ENCODE measurements around the gene EEF2. TPM values are rescaled to one million over a fixed set of nuclear protein-coding genes. Genes with fewer than 3 reads are reported as not detected.
A peak's percentile ranks its signal among the peaks of the same experiment; 100 is the strongest.
"Not testable (repeated sequence)": the region's sequence is repeated elsewhere in the genome, so short reads cannot be mapped to it uniquely, and the experiment has no call there.

Gene EEF2
- total RNA-seq, 1 donor from 2014 or later, result 1,288 TPM

GRCh38 chr19:4007021-4007835 lies 22.0 kb upstream of the EEF2 start, which contains the start of gene PIAS4:
Gene PIAS4, plus strand, starts transcription at chr19:4007736. Its CDS starts 25 bp downstream, at chr19:4007761.
- Histone ChIP-seq H3K4me1 (peaks cover 13% of the 10 kb centered on the region), H2AFZ (replicated peaks) (peak within 1 kb of the TSS; percentile 71), H3K79me2 (ENCODE audit: low read depth) (peaks cover 54% of the 10 kb centered on the region), H3K27ac (no peak within 1 kb of the TSS), H4K20me1 (ENCODE audit: low read depth) (peaks cover 40% of the 10 kb centered on the region), H3K4me3 (peak within 1 kb of the TSS; percentile 87), H3K9ac (peak within 1 kb of the TSS; percentile 87), H3K36me3 (no peaks in the 10 kb centered on the region), H3K27me3 (no peaks in the 10 kb centered on the region), H3K9me3 (ENCODE audit: low read depth) (no peaks in the 10 kb centered on the region), H3F3A (ENCODE audit: low read depth) (peaks cover 10% of the 10 kb centered on the region), H3K4me2 (peak within 1 kb of the TSS; percentile 90)
- no peaks in the 10 kb centered on the region for H3K9me3 Mint-ChIP-seq
- peaks cover 10% of the 10 kb centered on the region for H3K27me3 Mint-ChIP-seq (ENCODE audit: insufficient read depth, low read depth)
- peaks cover 20% of the 10 kb centered on the region for H3K4me1 Mint-ChIP-seq
- peak within 1 kb of the TSS; percentile 90 for H3K4me3 Mint-ChIP-seq
- DNase-seq (ENCODE audit: low spot score), result peak; percentile 100
- TF ChIP-seq EZH2phosphoT487 (IDR thresholded peaks at IDR 0.05), result no peak
- peak; percentile 20 for TF ChIP-seq CTCF (IDR thresholded peaks at IDR 0.05)
- peaks cover 1% of the 10 kb centered on the region for H3K36me3 Mint-ChIP-seq
- peak within 1 kb of the TSS; percentile 40 for H3K27ac Mint-ChIP-seq

- H3K27ac Mint-ChIP-seq; H3K27ac ChIP-seq; H3K36me3 ChIP-seq; DNase-seq (ENCODE audit: low spot score); H3K4me2 ChIP-seq; H3K27me3 ChIP-seq; H3K36me3 Mint-ChIP-seq; H3K9me3 ChIP-seq (ENCODE audit: low read depth); H3F3A ChIP-seq (ENCODE audit: low read depth); H3K9ac ChIP-seq; H3K9me3 Mint-ChIP-seq; H3K4me3 ChIP-seq; H3K27me3 Mint-ChIP-seq (ENCODE audit: insufficient read depth, low read depth); H2AFZ ChIP-seq (replicated peaks): not testable (repeated sequence)
- peaks cover 13% of the 10 kb centered on the region for H3K4me1 ChIP-seq
- H3K79me2 ChIP-seq (ENCODE audit: low read depth), result peaks cover 40% of the 10 kb centered on the region
- Mint-ChIP-seq H3K4me1 (peaks cover 18% of the 10 kb centered on the region), H3K4me3 (peak overlapping the region; percentile 63)
- H4K20me1 ChIP-seq (ENCODE audit: low read depth), result peaks cover 25% of the 10 kb centered on the region
Measured at GRCh38 chr19:4005436-4005835, 20.2 kb upstream of the EEF2 start.

DNA sequence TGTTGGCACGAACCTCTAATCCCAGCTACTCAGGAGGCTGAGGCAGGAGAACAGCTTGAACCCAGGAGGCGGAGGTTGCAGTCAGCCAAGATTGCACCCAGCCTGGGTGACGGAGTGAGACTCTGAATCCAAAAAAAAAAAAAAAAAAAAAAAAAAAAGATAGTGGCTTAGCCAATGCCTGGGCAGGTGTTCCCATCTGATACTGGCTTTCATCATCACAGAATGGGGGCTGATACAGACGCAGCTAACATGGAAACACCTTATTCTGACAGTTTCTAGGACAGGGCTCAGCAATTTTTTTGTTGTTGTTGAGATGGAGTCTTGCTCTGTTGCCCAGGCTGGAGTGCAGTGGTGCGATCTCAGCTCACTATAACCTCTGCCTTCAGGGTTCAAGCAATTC lies 15.5 kb upstream of the EEF2 start:
- not testable (repeated sequence) for H3K27ac ChIP-seq, H3K27ac Mint-ChIP-seq, H3K9me3 Mint-ChIP-seq

DNA sequence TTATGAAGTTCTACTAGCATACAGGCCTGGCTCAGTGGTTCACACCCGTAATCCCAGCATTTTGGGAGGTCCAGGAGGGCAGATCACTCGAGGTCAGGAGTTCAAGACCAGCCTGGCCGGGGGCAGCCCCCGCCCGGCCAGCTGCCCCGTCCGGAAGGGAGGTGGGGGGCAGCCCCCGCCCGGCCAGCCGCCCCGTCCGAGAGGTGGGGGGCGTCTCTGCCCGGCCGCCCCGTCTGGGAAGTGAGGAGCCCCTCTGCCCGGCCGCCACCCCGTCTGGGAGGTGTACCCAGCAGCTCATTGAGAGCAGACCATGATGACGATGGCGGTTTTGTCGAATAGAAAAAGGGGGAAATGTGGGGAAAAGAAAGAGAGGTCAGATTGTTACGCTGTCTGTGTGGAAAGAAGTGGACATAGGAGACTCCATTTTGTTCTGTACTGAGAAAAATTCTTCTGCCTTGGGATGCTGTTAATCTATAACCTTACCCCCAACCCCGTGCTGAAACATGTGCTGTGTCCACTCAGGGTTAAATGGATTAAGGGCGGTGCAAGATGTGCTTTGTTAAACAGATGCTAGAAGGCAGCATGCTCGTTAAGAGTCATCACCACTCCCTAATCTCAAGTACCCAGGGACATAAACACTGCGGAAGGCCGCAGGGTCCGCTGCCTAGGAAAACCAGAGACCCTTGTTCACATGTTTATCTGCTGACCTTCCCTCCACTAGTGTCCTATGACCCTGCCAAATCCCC lies 13.6 kb upstream of the EEF2 start:
- not testable (repeated sequence) for H3K27me3 Mint-ChIP-seq (ENCODE audit: insufficient read depth, low read depth); H3K79me2 ChIP-seq (ENCODE audit: low read depth); H2AFZ ChIP-seq (replicated peaks); H3K27ac Mint-ChIP-seq; H3F3A ChIP-seq (ENCODE audit: low read depth); H3K9ac ChIP-seq; H3K36me3 ChIP-seq; H3K27me3 ChIP-seq; H3K36me3 Mint-ChIP-seq; H3K4me2 ChIP-seq; H3K4me1 Mint-ChIP-seq; H3K4me3 ChIP-seq; H3K27ac ChIP-seq; H3K9me3 ChIP-seq (ENCODE audit: low read depth); H4K20me1 ChIP-seq (ENCODE audit: low read depth); H3K9me3 Mint-ChIP-seq; DNase-seq (ENCODE audit: low spot score); H3K4me1 ChIP-seq
- peak overlapping the region; percentile 33 for H3K4me3 Mint-ChIP-seq

More for the DNA sequence above, 15.5 kb upstream of the EEF2 start:
- not testable (repeated sequence) for H3K9ac ChIP-seq; H3K9me3 ChIP-seq (ENCODE audit: low read depth); DNase-seq (ENCODE audit: low spot score); H4K20me1 ChIP-seq (ENCODE audit: low read depth); H3K36me3 ChIP-seq; H3K27me3 ChIP-seq; H3K36me3 Mint-ChIP-seq; H3K4me1 Mint-ChIP-seq; H2AFZ ChIP-seq (replicated peaks); H3F3A ChIP-seq (ENCODE audit: low read depth); H3K4me2 ChIP-seq; H3K4me3 ChIP-seq; H3K4me1 ChIP-seq; H3K79me2 ChIP-seq (ENCODE audit: low read depth); H3K4me3 Mint-ChIP-seq
- H3K27me3 Mint-ChIP-seq (ENCODE audit: insufficient read depth, low read depth), result peaks cover 10% of the 10 kb centered on the region

Data from neural progenitor cell (in vitro differentiated cells).